LNCaP clone FGC (cell line): Measurements from ENCODE around the gene ATG2B.

ENCODE experiments used
- DNase-seq: peaks from one replicate; pipeline ENCODE4 v3.0.0-alpha.2; 2011; ENCODE audit warnings: low read depth
- H3K4me3 ChIP-seq: 2 replicates; pipeline ENCODE4 v1.5.1; 2011; ENCODE audit warnings: mild to moderate bottlenecking, low read depth, low read length, control low read depth
- TF ChIP-seq, protein P1 (sequence below): IDR thresholded peaks from 2 replicates; pipeline ENCODE4 v1.5.1; 2012; ENCODE audit warnings: mild to moderate bottlenecking; ENCODE audit not compliant: control insufficient read depth, insufficient read depth; ENCODE audit errors: extremely low read depth

Gene ATG2B

DNA sequence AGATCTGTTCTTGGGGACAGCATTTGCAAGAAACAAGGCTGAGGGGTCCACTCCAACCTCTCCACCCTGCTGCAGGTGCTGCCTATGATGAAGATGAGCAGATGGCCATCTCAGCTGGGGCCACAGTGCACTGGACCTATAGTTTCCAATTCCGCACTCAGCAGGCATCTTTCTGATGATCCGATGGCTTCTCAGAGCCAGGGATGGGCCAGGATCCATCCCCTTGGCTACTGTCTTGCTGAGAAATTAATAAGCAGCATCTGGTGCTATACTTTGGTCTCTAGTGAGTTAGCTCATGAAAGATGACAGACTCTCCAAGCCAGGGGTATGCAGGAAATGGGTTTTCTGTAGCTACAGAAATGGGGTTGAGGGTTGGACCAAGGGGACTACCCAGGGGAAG is 125.5 kb downstream of the ATG2B start:
- DNase-seq: no peak
- no peak overlapping the region for H3K4me3 ChIP-seq
- TF ChIP-seq, protein P1, sequence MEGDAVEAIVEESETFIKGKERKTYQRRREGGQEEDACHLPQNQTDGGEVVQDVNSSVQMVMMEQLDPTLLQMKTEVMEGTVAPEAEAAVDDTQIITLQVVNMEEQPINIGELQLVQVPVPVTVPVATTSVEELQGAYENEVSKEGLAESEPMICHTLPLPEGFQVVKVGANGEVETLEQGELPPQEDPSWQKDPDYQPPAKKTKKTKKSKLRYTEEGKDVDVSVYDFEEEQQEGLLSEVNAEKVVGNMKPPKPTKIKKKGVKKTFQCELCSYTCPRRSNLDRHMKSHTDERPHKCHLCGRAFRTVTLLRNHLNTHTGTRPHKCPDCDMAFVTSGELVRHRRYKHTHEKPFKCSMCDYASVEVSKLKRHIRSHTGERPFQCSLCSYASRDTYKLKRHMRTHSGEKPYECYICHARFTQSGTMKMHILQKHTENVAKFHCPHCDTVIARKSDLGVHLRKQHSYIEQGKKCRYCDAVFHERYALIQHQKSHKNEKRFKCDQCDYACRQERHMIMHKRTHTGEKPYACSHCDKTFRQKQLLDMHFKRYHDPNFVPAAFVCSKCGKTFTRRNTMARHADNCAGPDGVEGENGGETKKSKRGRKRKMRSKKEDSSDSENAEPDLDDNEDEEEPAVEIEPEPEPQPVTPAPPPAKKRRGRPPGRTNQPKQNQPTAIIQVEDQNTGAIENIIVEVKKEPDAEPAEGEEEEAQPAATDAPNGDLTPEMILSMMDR: no peak

DNA sequence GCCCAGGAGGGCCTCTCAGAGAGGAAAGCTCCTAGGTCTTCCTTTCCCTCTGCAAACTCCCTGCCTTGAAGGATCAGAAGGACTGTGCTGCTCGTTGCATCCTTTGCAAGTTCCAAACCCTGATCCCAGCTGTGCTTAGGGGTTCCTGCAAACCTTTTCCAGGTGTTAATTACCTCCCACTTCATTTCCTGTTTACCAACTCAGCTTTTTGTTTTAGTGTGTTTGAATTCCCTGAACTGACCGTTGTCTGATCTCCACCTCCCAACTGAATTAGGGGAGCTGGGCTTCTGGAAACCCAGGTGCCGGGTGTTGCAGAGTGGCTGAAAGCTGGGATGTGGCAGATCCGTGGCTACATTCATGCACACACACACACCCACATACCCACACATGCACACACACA is 127.7 kb downstream of the ATG2B start:
- TF ChIP-seq, protein P1: no peak
- H3K4me3 ChIP-seq: no peak overlapping the region
- no peak for DNase-seq

DNA sequence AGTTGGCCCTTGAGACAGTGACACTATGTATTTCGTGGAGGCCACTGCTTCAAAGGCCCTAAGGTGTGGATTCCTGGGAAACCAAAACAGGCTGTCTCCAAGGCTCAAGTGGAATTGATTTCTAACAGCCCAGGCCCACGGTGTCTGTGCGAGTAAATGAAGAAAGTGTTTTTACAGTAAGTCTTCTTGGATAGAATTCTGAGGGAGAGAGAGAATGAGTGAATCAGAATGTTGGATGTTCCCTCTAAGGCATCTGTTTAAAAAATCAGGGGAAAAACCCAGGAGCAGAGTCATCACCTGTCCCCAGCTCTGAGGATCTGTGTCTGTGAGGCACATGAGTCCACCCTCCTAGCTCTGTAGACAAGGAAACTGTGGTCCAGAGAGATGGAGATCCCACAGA is 129.5 kb downstream of the ATG2B start:
- DNase-seq: no peak
- H3K4me3 ChIP-seq: no peak overlapping the region
- TF ChIP-seq, protein P1: no peak

DNA sequence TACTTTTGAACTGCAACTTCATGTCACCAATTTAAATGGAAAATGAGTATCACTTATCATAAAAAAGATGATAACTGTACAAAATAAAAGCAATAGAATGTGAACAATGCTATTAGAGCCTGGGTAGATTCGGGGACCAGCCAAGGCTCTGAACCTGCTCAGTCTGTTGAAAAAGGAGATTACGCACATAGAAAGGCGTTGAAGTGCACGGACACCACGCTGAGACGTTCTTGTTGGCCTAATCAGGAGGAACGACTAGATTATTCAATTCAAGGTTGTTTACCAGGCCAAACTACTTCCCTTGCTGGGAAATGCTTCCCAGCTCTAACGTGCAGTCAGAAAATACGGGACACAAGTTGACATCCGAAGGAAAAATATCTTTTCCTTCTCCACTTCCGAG is 130.6 kb downstream of the ATG2B start:
- TF ChIP-seq, protein P1: no peak
- no peak overlapping the region for H3K4me3 ChIP-seq
- no peak for DNase-seq

DNA sequence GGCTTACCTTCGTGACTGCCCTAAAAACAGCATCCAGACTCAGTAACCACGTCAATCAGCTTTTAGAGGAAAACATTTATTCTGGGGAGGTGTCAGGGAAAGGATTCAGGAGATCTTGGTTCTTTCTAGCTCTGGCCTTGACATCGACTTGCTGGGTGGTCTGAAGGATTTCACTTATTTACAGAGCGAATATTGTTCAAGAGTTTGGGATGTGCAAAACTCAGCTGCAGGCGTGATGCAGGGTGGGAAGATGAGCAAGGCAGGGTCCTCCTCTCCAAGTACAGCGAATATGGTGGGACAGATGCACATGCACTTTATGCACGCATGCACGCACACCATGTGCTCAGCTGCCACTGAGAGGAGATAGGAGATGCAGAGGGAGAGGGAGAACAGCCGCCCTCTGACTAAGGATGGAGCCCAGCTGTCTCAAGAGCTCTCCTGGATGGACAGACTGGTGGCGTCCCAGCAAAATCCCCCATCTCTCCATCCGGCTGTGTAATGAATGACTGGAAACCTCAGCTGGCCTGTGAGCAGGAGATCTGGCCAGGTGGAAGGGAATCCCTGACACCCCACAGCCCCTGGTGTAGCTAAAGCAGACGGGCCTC is 131.5 kb downstream of the ATG2B start:
- no peak overlapping the region for H3K4me3 ChIP-seq
- TF ChIP-seq, protein P1: no peak
- no peak for DNase-seq

DNA sequence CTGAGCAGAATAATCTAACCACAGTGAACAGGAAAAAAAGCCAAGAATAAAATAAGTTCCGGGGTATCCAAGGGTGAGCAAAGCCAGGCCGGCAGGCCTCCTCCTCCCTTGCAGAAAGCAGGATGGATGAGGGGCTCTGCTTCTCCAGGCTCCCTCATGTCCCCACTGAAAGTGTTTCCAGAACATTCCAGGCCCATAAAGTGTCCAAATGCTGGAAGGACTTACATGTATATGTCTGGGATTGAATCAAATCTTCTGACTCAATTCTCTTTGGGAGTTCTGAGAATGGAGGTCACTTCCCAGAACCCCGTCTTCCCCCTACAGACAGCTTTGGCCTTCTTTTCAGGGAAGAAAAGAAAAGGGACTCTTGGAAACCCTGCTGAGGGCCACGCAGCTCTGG is 132.1 kb downstream of the ATG2B start:
- TF ChIP-seq, protein P1: no peak
- H3K4me3 ChIP-seq: no peak overlapping the region
- no peak for DNase-seq

DNA sequence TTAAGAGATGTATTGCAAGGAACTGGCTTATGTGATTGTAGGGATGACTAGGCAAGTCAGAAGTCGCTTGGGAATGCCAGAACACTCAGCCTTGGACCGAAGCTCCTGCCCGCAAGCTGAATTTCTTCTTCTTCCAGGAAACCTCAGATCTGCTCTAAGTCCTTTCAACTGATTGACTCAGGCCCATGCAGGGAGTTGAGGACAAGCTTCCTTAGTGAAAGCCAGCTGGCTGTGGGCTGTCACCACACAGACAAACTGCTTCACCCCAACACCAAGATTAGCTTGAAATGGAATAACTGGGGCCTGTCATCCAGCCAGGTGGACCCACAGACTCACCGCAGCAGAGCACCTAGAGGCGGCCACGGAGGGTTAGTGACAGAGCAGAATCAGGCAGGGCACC is 133.8 kb downstream of the ATG2B start:
- TF ChIP-seq, protein P1: no peak
- H3K4me3 ChIP-seq: no peak overlapping the region
- no peak for DNase-seq
